HL-60 (cell line): ENCODE data around the gene PTPN13.

Source experiments
- DNase-seq, 2 experiments: peaks; one replicate each; pipeline ENCODE4 v3.0.0-alpha.2; 2010 to 2020; ENCODE audit warnings: low read depth in 1 of 2, low spot score in 1 of 2
- H3K27ac ChIP-seq: fragments of 250-450 bp; sonication (Bioruptor Pico); replicated peaks from 2 replicates; pipeline ENCODE4 v1.5.1; 2020; ENCODE audit warnings: mild to moderate bottlenecking, moderate library complexity
- H3K27me3 ChIP-seq: fragments of 250-450 bp; sonication (Bioruptor Pico); 2 replicates; pipeline ENCODE4 v1.5.1; 2021; ENCODE audit warnings: mild to moderate bottlenecking, moderate library complexity; ENCODE audit not compliant: insufficient read depth, poor library complexity, severe bottlenecking
- H3K4me3 ChIP-seq: replicated peaks from 2 replicates; pipeline ENCODE4 v1.5.1; 2011; ENCODE audit warnings: mild to moderate bottlenecking, control low read depth, low read length; ENCODE audit not compliant: insufficient read depth
- GABPA ChIP-seq: IDR thresholded peaks from 2 replicates; pipeline ENCODE4 v1.6.1; 2012; ENCODE audit warnings: low read depth
- POLR2AphosphoS5 ChIP-seq: IDR thresholded peaks from 2 replicates; pipeline ENCODE4 v1.6.1; 2012; ENCODE audit warnings: low read depth
- SPI1 ChIP-seq: IDR thresholded peaks from 2 replicates; pipeline ENCODE4 v1.6.1; 2012; ENCODE audit warnings: low read depth, mild to moderate bottlenecking, borderline replicate concordance
- TF ChIP-seq, protein P1 (sequence below): IDR thresholded peaks from 2 replicates; pipeline ENCODE4 v1.6.1; 2012; ENCODE audit warnings: low read depth; ENCODE audit not compliant: insufficient replicate concordance
- TF ChIP-seq, protein P2 (sequence below): IDR thresholded peaks from one replicate; pipeline ENCODE4 v1.5.1; 2011; ENCODE audit warnings: low read length, control low read depth, inconsistent platforms; ENCODE audit not compliant: insufficient read depth

The PTPN13 gene

DNA sequence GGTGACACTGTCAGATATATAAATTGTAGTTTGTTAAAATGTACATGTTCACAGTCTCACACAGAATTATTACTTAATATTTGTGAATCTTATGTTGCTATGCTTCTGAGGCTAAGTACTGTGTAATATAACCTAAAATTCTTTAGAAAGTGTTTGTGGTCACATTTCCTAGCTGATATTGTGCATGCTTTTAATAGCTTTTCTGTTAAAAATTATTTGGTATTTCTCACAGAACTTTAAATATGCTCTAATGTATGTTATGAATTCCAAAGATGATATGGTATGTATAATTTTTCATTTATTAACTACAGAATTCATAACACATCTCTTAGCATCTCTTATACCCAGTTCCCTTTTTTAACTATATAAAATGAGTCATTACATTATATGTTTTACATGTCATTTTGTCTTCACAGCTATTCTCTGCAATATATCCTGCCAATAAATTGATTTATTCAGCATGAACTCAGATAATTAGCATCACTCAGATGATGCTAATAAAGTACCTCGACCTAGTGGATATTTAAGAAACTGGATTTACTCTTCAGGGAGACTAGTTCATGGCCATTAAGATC lies 9.3 kb downstream of the PTPN13 start:
- TF ChIP-seq, protein P1, sequence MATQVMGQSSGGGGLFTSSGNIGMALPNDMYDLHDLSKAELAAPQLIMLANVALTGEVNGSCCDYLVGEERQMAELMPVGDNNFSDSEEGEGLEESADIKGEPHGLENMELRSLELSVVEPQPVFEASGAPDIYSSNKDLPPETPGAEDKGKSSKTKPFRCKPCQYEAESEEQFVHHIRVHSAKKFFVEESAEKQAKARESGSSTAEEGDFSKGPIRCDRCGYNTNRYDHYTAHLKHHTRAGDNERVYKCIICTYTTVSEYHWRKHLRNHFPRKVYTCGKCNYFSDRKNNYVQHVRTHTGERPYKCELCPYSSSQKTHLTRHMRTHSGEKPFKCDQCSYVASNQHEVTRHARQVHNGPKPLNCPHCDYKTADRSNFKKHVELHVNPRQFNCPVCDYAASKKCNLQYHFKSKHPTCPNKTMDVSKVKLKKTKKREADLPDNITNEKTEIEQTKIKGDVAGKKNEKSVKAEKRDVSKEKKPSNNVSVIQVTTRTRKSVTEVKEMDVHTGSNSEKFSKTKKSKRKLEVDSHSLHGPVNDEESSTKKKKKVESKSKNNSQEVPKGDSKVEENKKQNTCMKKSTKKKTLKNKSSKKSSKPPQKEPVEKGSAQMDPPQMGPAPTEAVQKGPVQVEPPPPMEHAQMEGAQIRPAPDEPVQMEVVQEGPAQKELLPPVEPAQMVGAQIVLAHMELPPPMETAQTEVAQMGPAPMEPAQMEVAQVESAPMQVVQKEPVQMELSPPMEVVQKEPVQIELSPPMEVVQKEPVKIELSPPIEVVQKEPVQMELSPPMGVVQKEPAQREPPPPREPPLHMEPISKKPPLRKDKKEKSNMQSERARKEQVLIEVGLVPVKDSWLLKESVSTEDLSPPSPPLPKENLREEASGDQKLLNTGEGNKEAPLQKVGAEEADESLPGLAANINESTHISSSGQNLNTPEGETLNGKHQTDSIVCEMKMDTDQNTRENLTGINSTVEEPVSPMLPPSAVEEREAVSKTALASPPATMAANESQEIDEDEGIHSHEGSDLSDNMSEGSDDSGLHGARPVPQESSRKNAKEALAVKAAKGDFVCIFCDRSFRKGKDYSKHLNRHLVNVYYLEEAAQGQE: no peak
- TF ChIP-seq, protein P2, sequence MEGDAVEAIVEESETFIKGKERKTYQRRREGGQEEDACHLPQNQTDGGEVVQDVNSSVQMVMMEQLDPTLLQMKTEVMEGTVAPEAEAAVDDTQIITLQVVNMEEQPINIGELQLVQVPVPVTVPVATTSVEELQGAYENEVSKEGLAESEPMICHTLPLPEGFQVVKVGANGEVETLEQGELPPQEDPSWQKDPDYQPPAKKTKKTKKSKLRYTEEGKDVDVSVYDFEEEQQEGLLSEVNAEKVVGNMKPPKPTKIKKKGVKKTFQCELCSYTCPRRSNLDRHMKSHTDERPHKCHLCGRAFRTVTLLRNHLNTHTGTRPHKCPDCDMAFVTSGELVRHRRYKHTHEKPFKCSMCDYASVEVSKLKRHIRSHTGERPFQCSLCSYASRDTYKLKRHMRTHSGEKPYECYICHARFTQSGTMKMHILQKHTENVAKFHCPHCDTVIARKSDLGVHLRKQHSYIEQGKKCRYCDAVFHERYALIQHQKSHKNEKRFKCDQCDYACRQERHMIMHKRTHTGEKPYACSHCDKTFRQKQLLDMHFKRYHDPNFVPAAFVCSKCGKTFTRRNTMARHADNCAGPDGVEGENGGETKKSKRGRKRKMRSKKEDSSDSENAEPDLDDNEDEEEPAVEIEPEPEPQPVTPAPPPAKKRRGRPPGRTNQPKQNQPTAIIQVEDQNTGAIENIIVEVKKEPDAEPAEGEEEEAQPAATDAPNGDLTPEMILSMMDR: no peak
- TF ChIP-seq SPI1 (no peak), POLR2AphosphoS5 (no peak), GABPA (no peak)
- no peaks in the 10 kb centered on the region for H3K27me3 ChIP-seq
- no peak overlapping the region for H3K27ac ChIP-seq
- no peak overlapping the region for H3K4me3 ChIP-seq
- DNase-seq: no peak

DNA sequence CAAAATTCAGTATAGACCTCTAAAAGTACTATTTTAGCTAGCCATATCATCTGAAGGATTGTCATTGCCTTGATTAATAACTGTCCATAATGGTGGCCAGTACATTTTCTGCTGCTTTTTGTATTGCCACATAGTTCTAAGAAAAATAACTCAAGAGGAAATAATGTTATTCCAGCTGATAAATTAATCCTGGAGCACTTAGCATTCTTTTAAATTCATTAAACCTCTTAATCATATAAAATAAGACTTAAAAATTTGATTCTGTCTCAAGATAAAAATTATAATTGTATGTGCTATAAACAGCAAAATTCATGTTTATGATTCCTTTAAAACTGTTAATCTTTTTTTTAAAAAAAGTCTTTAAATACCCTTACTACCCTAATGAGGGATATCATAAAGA lies 12.7 kb downstream of the PTPN13 start:
- H3K27me3 ChIP-seq: peaks cover 2% of the 10 kb centered on the region
- DNase-seq: no peak
- H3K27ac ChIP-seq: no peak overlapping the region
- TF ChIP-seq, protein P1: no peak
- H3K4me3 ChIP-seq: no peak overlapping the region

DNA sequence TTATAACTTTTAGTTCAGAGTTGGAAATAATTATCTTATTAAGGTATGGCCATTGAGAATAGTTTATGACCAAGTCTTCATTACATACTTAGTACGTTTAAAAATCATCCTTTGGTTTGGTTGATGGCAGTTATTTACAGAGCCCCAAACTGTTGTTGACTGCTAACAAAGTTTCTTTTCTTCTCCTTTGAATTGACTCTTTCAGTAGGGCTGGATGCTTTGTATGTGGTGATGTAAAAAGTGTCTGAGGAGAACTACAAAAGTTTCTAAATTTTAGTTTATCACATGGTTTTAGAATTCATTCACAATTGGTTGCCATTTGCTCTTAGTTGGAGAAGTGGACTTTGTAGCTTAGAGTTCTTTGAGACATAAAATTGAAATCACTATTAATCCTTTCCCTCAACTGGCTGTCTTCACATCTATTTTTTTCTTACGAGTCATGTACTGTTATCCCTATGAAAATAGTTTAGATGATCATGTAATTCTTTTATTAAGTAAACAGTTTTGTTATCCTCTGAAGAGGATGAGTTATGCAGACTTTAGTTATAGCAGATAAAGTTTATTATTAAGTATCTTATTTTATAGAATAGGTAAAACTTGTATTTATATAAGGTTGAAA lies 14.8 kb downstream of the PTPN13 start:
- TF ChIP-seq POLR2AphosphoS5 (no peak), SPI1 (no peak), GABPA (no peak)
- TF ChIP-seq, protein P1: no peak
- TF ChIP-seq, protein P2: no peak
- H3K27ac ChIP-seq: no peak overlapping the region
- H3K27me3 ChIP-seq: peaks cover 2% of the 10 kb centered on the region
- DNase-seq: no peak
- no peak overlapping the region for H3K4me3 ChIP-seq
